GM21526 (cell line): Measurements from ENCODE around the gene SLC43A3.
"Not testable (repeated sequence)": the region's sequence is repeated elsewhere in the genome, so short reads cannot be mapped to it uniquely, and the experiment has no call there.

Experiments used
- ATAC-seq: cut with Tn5 transposase; IDR thresholded peaks from one replicate; pipeline ENCODE4 v1.9.1; 2021; ENCODE audit warnings: moderate library complexity; ENCODE audit not compliant: unreplicated experiment, low FRiP score

Gene SLC43A3

DNA sequence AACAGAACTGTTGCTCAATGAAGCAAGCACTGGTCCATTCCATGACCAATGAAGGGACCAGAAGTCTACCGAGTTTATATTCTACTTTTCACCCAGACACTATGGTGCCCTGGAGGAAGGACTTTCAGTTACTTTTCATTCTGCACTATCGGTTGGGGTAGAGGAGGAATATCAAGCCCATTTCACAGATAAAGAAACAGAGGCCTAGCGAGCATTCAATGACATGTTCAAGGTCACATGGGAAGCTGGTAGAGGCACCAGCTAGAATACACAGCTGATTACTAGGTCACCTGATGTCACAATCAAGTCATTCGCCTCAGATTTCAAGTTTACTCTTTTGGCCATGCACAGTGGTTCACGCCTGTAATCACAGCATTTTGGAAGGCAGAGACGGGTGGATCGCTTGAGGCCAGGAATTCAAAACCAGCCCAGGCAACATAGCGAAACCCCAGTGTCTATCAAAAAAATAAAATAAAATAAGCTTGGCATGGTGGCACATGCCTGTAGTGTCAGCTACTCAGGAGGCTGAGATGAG lies 18.9 kb downstream of the SLC43A3 start:
- ATAC-seq: no peak

DNA sequence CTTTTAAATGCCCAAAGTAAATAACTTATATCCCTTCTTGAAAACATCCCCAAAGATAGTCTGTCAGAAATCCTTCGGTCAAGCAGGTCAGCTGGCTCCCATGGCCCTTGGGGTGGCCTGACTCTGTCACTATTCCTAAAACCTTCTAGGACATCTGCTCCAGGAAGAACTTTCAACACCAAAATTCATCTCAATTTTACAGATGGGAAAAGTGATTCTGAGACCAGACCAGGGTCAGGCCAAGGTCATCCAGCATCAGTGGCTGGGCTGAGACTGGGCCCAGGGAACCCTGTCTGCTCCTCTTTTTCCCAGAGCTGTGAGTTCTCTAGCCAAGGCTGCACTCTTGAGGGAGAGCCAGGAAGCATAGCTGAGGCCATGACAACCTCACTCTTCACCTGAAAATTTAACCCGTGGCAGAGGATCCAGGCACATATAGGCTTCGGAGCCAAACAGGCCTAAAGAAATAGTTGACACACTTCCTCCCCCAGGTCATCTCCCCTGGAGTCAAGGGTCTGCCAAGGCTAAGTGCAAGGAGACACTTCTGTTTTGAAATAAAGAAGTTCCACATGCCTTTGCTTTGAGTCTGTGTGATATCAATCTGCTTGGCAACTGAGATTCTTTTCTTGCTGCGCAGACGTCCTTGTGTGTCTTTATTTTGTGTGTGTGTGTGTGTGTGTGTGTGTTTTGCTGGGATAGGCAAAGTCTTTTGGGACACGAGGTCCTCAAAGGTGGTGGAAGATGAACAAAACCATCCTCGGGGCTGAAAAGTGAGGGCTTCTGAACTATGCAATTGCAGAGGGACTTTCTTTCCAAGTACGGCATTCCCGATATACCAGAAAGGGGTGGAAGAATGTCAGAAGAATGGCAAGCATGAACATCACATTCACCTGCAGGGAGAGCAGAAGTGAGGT lies 19.7 kb downstream of the SLC43A3 start:
- ATAC-seq: no peak

DNA sequence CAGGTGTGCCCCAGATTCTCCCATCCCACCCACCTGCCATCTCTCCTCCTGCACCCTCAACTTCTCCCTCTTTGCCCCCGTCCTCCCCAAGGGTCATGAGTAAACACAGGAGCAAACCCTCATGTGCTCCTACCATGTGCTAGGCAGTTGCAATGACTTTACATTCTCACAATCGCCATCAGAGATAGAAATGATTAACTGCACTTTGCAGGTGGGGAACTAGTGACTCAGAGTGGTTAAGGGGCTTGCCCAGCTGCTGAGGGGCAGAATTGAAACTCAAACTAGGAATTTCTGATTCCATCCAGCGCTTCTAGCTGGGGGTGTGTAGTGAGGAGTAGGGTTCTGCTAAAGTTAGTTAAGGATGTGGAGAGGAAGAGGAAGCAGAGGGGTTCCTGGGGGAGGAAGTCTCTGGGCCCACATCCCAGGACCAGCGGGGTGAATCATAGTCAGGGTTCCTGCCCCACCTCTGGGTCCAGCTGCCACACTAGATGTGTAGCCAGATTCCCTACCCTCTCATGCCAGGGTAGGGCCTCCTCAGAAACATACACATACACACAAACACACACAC lies 20.5 kb downstream of the SLC43A3 start:
- no peak for ATAC-seq

DNA sequence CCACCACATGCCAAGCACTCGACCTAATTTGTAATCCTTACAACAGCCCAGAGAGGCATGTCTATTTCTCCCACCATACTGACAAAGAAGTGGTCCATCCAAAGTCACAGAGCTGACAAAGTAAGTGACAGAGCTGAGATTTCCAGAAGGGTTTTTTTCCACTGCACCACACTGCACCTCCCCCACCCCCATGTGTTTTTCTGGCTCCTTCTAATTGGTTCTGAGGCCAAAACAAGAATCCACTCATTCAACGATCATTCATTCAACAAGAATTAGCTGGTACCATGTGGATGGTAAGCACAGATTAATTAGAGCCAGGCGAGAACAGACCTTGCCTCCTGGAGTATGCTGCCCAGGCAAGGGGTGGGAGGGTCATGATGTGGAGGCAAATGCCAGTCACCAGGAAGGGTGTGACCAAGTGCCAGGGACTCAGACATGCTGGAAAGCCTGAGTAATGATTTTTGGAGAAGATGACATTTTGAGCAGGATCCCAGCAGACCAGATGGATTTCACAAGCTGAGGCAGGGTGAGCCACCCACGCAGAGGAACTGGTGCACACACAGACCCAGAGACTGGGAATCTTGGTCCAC lies 21.6 kb downstream of the SLC43A3 start:
- ATAC-seq: no peak

DNA sequence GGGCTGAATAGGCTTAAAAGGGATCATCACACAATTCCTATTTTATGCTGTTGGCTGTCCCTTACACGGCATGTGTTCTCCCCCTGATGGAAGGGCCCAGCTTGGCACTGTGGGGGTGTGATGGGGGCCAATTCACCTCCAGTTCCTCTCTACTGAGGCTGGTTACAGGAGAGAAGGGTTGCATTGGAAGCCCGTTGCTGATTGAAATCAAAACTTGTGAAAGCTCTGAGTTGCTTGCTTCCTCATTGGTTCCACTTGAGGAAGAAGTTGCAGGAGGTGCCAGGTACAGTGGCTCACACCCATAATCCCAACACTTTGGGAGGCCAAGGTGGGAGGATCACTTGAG lies 23.1 kb downstream of the SLC43A3 start:
- no peak for ATAC-seq

DNA sequence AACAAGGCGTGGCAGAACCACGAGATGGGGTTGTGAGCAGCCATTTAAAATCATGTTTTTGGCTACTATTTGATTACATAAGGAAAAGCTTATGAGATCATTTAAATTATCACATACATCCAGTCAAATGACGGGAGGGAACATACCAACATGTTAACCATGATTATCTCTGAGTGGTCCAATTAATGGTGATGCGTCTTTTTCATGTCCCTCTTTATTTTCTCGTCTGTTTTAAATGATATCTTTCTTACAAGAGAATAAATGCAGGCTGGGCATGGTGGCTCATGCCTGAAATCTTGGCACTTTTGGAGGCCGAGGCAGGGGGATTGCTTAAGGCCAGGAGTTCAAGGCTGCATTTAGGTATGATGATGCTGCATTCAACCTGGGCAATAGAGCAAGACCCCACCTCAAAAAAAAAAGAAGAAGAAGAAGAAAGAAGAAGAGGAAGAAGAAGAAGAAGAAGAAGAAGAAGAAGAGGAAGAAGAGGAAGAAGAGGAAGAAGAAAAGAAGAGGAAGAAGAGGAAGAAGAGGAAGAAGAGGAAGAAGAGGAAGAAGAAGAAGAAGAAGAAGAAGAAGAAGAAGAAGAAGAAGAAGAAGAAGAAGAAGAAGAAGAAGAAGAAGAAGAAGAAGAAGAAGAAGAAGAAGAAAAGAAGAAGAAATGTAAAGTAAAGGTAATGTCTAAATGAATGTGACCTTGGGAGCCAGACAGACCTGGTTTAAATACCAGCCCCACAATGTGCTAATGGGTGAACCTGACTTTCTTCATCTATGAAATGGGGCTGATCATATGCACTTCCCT lies 23.7 kb downstream of the SLC43A3 start:
- ATAC-seq: not testable (repeated sequence)

DNA sequence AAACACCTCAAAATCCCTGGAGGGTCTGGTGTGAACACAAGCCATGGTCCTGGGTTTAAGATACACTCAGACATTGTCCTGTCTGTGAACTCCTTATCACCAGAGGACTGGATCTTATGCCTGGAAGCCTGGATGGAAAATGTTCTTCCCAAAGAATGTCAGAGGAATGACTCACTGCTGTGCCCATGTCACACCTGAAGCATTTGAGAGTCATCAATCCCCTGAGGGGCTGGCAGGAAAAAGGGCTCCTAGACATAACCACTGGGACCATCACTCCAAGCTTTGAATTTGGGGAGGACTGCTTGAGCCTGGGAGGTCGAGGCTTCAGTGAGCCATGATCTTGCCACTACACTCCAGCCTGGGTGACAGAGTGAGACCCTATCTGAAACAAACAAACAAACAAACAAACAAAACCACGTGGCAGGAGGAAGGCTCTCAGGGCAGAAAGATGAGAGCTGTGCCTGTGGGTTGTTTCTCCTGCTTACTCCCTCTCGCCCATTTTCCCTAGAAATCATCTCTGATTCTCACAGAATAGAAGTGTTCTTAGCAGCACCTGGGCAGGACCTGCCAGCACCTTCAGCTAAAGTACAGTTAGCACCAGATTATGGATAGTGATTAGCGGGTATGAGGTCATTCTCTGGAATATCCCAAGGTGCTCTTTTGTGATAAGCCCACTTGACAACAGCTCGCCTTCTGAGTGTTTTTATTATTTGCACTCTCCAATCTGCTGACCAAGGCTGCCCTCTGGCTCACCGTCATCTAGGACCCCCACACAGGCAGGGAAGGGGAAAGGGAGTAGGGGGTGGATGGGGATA lies 24.5 kb downstream of the SLC43A3 start:
- no peak for ATAC-seq

DNA sequence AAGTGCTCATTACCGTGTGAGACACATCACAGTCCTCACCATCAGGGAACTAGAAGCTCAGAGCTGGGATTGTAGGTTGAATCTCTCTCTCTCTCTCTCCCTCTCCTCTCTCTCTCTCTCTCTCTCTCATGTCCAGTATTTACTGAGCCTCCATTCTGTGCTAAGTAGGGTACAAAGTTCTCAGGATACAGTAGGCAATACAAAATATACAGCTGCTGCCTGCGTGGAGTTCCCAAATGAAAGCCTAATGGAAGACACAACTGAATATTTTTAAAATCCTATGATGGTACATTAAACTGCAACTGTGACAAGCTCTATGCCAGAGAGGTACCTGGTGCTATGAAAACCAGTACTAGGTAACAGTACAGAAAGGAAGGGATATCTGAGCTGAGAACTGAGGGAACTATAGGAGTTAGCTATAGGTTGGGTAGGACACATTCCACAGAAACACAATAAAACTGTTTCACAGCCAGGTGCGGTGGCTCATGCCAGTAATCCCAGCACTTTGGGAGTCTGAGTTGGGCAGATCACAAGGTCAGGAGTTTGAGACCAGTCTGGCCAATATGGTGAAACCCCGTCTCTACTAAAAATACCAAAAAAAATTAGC lies 26.8 kb downstream of the SLC43A3 start:
- ATAC-seq: no peak

DNA sequence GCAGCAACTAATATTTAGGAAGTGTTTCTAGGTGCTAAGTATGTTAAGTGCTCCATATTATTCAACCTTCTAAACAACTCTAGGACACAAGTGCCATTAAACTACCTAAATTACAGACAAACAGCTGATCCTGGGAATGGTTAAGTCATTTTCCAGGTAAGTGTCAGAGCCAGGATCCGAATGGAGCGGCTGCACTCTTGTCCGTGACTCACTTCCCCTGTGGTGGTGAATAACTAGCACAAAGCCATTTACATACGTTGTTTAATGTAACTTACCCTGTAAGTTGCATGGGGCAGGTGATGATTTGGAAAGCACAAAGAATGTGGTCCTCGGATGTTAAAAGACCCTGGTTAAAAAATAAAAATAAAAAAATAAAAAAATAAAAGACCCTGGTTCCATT lies 27.7 kb downstream of the SLC43A3 start:
- ATAC-seq: no peak

DNA sequence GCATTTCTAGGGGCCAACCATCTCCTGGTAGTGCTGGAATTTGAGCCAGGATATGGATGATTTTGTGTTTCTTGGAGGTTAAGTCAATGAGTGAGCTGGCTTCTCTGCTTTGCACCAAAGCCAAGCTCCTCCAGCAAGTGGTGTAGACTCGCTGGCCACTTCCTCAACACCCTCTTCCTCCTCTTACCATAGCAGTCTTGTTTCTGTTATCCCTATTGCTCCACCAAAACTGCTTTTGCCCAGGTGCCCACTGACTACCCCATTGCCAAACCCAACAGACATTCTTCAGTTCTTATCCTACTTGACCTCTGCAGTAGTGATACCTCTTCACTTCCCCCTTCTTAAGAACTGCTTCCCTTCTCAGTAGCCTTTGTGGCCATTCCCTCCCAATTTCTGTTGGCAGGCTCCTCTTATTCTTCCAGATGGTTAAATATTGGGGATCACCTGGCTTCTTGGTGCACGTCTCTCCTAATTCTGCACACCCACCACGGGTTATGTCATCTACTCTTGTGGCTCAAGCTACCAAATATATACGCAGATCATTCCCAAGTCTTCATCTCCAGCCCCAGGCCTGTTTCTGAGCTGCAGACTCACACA lies 29.4 kb downstream of the SLC43A3 start:
- ATAC-seq: no peak

DNA sequence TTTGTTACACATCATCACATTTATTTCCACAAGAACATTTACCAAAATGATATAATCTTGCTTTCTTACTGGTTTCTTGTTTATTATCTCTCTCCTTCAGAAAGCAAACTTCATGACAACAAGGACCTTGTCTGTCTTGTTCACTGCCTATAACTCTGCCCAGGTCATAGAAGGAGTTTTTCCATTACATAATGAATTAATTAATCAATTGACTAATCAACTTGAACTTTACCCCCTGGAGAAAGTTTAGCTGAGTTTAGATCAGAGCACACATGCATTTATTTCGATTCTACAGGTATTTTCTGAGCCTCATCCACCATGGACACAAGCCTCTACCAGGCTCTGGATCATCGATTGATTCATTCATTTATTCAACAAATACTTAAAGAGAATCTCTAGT lies 30.2 kb downstream of the SLC43A3 start:
- ATAC-seq: no peak

DNA sequence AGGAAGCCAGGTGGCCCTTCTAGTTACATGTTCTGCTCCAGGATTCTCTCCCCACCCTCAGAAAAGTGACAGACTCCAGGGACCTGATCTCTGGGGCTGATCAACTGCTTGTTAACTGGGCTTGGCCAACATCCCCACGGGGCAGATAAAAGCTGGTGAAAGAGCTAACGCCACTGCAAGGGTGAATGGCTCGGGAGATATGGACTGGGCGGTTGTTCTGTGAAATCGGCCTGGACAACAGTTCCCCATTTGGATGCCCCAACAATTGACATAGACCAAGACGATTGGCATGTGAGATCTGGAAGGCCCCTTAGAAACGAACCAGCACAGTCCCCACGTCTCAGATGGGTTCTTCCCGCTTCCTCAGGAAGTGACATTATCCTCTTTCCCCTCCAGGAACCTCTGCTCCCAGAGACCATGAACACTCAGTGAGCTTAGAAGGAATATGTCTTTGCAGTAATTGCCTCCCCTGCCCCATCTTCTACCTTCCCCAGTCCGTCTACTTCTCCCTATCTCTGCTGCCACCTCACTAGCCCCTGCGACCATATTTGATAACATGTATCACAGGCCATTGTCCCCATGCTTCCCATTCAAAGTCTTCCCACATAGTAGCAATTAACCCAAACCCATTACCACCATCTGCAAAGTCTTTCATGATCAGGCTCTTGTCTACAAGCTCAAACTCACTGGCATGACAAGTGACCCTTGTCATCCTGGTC lies 30.9 kb downstream of the SLC43A3 start:
- ATAC-seq: no peak

DNA sequence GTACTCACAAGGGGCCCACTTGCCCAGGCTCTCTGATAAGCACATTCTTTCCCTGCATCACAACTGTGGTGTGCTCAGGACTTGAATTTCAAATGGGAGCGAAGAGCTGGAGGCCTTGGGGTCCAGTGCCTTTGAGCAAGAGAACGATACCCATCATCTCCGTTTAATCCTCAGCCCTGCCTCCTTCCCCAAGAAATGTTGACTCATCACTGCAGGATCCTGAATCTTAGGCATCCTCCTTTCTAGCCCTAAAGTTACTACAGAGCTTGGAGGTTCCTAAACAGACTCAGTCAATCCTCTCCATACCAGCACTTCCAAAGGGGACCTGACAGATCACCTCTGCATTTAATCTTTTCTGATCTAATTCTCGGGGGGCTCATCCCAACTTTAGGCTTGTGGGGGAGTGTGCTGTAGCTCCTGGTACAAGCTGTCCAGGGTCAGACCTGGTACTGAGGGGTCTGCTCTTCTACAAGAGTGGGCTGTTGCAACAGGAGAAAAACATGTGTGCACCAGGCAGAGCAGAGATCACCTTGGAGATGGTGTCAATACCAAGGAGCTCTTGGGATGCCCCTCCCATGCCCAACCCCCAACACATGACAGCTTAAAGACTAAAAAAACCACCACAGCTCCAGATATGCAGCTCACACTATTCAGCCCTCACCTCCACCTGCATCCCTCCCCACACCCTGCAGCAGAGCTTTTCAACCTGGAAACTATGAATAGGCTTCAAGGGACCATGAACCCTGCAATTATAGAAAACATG lies 32.5 kb downstream of the SLC43A3 start:
- no peak for ATAC-seq

DNA sequence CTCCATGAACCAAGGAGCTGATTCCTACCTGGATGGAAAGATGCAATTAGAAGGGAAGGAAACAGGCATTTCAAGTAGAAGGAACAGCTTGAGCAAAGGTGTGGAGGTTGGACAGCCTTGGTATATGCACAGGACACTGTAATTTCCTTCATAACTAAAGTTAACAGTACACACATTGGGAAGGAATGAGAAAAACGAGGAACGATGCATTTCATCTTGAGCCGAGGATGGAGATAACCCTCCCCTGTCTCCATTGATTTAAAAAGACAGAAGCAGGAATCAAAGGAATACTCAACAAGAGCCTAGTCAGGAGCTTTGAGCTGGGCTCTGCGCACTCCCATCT lies 34.2 kb downstream of the SLC43A3 start:
- no peak for ATAC-seq

DNA sequence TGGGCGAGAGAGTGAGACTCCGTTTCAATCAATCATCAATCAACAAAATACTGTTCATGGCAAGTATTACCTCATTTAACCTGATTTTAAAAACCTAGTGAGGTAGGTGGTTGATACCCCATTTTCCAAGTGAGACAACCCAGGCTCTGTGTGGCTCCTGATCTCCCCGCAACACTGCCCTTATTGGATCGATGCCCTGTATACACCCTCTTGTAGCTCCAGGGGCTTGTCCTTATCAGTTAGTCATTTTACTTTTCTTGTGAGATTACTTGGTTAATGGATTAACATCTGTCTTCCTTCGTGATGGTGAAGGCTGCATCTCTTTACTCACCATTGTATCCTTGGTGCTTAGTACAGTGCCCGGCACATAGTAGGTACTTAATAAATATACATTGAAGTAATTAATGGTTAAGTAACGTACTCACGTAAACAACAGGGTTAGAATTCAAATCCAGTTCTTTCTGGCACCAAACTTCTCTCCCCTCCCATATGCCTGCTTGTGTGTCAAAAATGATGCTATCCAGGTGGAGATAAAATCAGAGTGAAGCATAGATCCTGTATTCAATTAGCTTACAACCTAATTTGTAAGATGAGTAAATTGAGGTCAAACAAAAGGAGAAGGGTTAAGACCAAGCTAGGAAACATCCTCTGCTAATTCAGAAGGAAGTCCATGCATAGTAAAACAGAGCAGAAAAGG lies 34.7 kb downstream of the SLC43A3 start:
- no peak for ATAC-seq

DNA sequence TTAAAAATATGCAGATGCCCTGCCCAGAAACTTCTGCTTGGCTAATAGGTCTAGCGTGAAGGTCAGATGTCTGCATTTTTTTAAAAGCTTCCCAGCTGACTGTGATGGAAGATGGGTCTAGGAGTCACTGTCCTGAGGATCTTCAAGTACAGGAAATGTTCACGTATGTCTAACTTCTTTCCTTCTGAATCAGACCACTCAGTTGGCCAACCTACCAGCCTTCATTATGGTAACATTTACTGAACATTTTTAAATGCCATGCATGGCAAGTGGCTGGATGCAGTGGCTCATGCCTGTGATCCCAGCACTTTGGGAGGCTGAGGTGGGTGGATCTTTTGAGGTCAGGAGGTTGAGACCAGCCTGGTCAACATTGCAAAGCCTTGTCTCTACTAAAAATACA lies 35.4 kb downstream of the SLC43A3 start:
- ATAC-seq: no peak

DNA sequence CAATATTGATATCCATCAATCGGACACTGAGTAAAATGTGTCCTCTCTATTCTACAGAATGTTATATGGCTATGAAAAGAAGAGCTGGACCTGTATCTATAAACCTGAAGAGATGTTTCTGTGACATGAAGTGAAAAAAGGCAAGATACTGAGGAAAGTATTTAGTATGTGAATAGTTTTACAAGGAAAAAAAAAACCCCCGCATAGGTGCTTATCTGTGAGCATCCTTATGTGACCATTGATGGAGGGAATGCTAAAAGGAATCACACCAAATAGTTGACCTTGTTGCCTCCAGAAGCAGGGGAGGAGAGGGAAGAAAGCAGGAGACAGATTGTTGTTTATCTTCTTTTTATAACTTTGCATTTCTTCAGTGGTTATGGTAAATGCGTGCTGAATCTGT lies 35.8 kb downstream of the SLC43A3 start:
- ATAC-seq: no peak
